Vagina (tissue), 2 donors: ENCODE measurements around the gene CTU1. TPM values are rescaled to one million over a fixed set of nuclear protein-coding genes. Genes with fewer than 3 reads are reported as not detected.

Experiments
- DNase-seq, 2 donors: peaks; one replicate each; pipeline ENCODE4 v3.0.0-alpha.2; 2017; ENCODE audit errors: extremely low spot score in 2 of 2
- H3K27ac ChIP-seq: fragments of 200-600 bp; sonication (generic); one replicate; pipeline ENCODE4 v1.5.1; 2019
- H3K27me3 ChIP-seq: fragments of 200-600 bp; sonication (generic); one replicate; pipeline ENCODE4 v1.5.1; 2019
- H3K36me3 ChIP-seq, 2 donors: fragments of 200-600 bp; sonication (generic); one replicate each; pipeline ENCODE4 v1.5.1; 2017 to 2019
- H3K4me1 ChIP-seq: fragments of 200-600 bp; sonication (generic); one replicate; pipeline ENCODE4 v1.5.1; 2019
- H3K4me3 ChIP-seq, 2 donors: fragments of 200-600 bp; sonication (generic); 1 replicate in 1 of 2; 2 replicates in 1 of 2; pipeline ENCODE4 v1.5.1; 2016 to 2019
- H3K9me3 ChIP-seq: fragments of 200-600 bp; sonication (generic); one replicate; pipeline ENCODE4 v1.5.1; 2019
- CTCF ChIP-seq, 3 experiments: fragments of 450-650 bp in 2 of 3; fragments of 200-600 bp in 1 of 3; sonication (generic) in 1 of 3; IDR thresholded peaks; one replicate each; pipeline ENCODE4 v1.5.1; 2017 to 2019; ENCODE audit warnings: antibody characterized with exemption in 3 of 3, mild to moderate bottlenecking in 2 of 3, moderate library complexity in 2 of 3
- POLR2A ChIP-seq, 2 donors: fragments of 450-650 bp; IDR thresholded peaks; one replicate each; pipeline ENCODE4 v1.6.1; 2017; ENCODE audit warnings: antibody characterized with exemption in 2 of 2, mild to moderate bottlenecking in 2 of 2, moderate library complexity in 2 of 2
- POLR2AphosphoS5 ChIP-seq, 2 donors: sonication (generic); formaldehyde crosslinking; IDR thresholded peaks; one replicate each; pipeline ENCODE4 v1.9.0; 2017; ENCODE audit warnings: antibody characterized with exemption in 2 of 2, mild to moderate bottlenecking in 2 of 2, low read depth in 1 of 2; ENCODE audit not compliant: insufficient read depth in 1 of 2
- intact Hi-C: fragments of 100-400 bp; cut with DNase I; formaldehyde crosslinking; loops from one replicate; pipeline ENCODE4 v1.15.1; 2023
- total RNA-seq: library from RNA; depleted of rRNA; stranded (reverse); fragments of >200 nt; gene quantifications from one replicate; pipeline ENCODE4 v1.2.3, GENCODE V29; 2016

Gene CTU1
- total RNA-seq, 1 donor from 2014 or later: 8.8 TPM

GRCh38 chr19:51096473-51097165 lies 11.6 kb downstream of the CTU1 start:
- Histone ChIP-seq H3K27me3 (no peaks in the 10 kb centered on the region), H3K4me1 (peaks cover 8% of the 10 kb centered on the region), H3K27ac (no peak overlapping the region), H3K4me3 (no peak overlapping the region), H3K36me3 (no peaks in the 10 kb centered on the region), H3K9me3 (no peaks in the 10 kb centered on the region)
- DNase-seq: no peak
- intact Hi-C loops: loop anchor here (10.0 kb wide), 1 partner anchor 238 kb away; no protein-coding TSS in a partner anchor
- TF ChIP-seq POLR2AphosphoS5 (IDR thresholded peaks at IDR 0.05; ENCODE audit: insufficient read depth in 1 of 2, low read depth in 1 of 2) (no peak), POLR2A (IDR thresholded peaks at IDR 0.05) (no peak), CTCF (IDR thresholded peaks at IDR 0.05) (no peak)

- Histone ChIP-seq H3K9me3 (no peaks in the 10 kb centered on the region), H3K4me1 (peaks cover 8% of the 10 kb centered on the region), H3K27me3 (no peaks in the 10 kb centered on the region), H3K4me3 (no peak overlapping the region), H3K36me3 (no peaks in the 10 kb centered on the region), H3K27ac (no peak overlapping the region)
- TF ChIP-seq POLR2A (IDR thresholded peaks at IDR 0.05) (no peak), CTCF (IDR thresholded peaks at IDR 0.05) (peak; percentile 28 to 61 (median 42)), POLR2AphosphoS5 (IDR thresholded peaks at IDR 0.05; ENCODE audit: insufficient read depth in 1 of 2, low read depth in 1 of 2) (no peak)
- intact Hi-C loops: loop anchor here (10.0 kb wide), 1 partner anchor 240 kb away; no protein-coding TSS in a partner anchor
- no peak for DNase-seq
Measured at GRCh38 chr19:51094696-51095279, 13.4 kb downstream of the CTU1 start.

- Histone ChIP-seq H3K4me3 (no peak overlapping the region), H3K27me3 (no peaks in the 10 kb centered on the region), H3K27ac (peak overlapping the region; percentile 44), H3K9me3 (no peaks in the 10 kb centered on the region), H3K4me1 (peaks cover 8% of the 10 kb centered on the region), H3K36me3 (no peaks in the 10 kb centered on the region)
- DNase-seq: no peak
- intact Hi-C loops: loop anchor here (10.0 kb wide), 1 partner anchor 241 kb away; no protein-coding TSS in a partner anchor
- TF ChIP-seq POLR2AphosphoS5 (IDR thresholded peaks at IDR 0.05; ENCODE audit: insufficient read depth in 1 of 2, low read depth in 1 of 2) (peak in 1 of 2 donors; percentile 10), CTCF (IDR thresholded peaks at IDR 0.05) (no peak), POLR2A (IDR thresholded peaks at IDR 0.05) (no peak)
Measured at GRCh38 chr19:51093510-51094345, 14.5 kb downstream of the CTU1 start.

- no peaks in the 10 kb centered on the region for H3K9me3 ChIP-seq
- no peak for DNase-seq
- H3K27ac ChIP-seq: peak overlapping the region; percentile 44
- no peak for TF ChIP-seq POLR2AphosphoS5 (IDR thresholded peaks at IDR 0.05; ENCODE audit: insufficient read depth in 1 of 2, low read depth in 1 of 2)
- no peak for TF ChIP-seq POLR2A (IDR thresholded peaks at IDR 0.05)
- TF ChIP-seq CTCF (IDR thresholded peaks at IDR 0.05): no peak
- H3K27me3 ChIP-seq: no peaks in the 10 kb centered on the region
- intact Hi-C loops: loop anchor here (10.0 kb wide), 1 partner anchor 242 kb away; no protein-coding TSS in a partner anchor
- H3K4me1 ChIP-seq: peaks cover 8% of the 10 kb centered on the region
- no peaks in the 10 kb centered on the region for H3K36me3 ChIP-seq
- H3K4me3 ChIP-seq: no peak overlapping the region
Measured at GRCh38 chr19:51093101-51093500, 15.1 kb downstream of the CTU1 start.
